NT2/D1 (cell line): Measurements from ENCODE around the gene BEST4.

Source experiments
- YY1 ChIP-seq: IDR thresholded peaks from 2 replicates; pipeline ENCODE4 v1.6.1; 2011; ENCODE audit not compliant: insufficient read length, insufficient read depth
- ZNF274 ChIP-seq: IDR thresholded peaks from 2 replicates; pipeline ENCODE4 v1.6.1; 2011; ENCODE audit warnings: mild to moderate bottlenecking, low read depth, low read length

DNA sequence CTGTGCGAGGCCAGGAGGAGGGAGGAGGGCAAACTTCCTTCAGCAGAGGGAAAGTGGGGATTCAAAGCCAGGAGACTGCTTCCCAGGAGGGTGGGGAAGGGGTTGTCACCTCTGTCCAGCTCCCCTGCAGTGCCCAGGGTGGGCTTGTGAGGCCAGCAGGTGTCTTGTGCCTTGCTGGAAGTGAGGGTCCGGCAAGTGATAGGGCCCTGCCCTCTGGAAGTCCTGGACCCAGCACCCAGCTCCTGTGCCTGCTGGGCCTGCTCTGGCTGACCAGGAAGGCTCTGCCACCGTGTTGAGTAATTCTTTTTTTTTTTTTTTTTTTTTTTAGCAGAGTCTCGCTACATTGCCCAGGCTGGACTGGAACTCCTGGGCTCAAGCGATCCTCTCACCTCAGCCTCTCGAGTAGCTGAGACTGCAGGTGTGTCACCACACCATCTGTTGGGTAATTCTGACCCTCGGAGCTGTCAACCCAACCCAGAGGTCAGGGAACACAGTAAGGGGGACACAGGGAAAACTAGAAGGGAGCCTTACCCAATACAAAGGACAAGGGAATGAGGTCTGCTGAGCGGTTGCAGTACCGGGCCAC, 1.0 kb downstream of the BEST4 start:
- TF ChIP-seq ZNF274 (no peak), YY1 (no peak)
